SK-N-SH (cell line): ENCODE results near the gene CISH. TPM values are rescaled to one million over a fixed set of nuclear protein-coding genes. Genes with fewer than 3 reads are reported as not detected.
A peak's percentile ranks its signal among the peaks of the same experiment; 100 is the strongest.

Experiments used
- CTCF ChIA-PET: fragments of 300-600, 350-600 bp; formaldehyde crosslinking; extraction: SDS; loops from one replicate; lab custom pipeline; 2021; lab: Yijun Ruan, JAX
- POLR2A ChIA-PET: fragments of 350-600 bp; sonication (Branson Sonifier 250); formaldehyde crosslinking; extraction: SDS; loops from one replicate; lab custom pipeline; 2020; ENCODE audit warnings: antibody characterized with exemption, inconsistent platforms; lab: Yijun Ruan, JAX
- DNase-seq: peaks from one replicate; pipeline ENCODE4 v3.0.0; 2012
- H2AFZ ChIP-seq: fragments of 200-600 bp; sonication (generic); 2 replicates; pipeline ENCODE4 v1.8.1; 2016; ENCODE audit warnings: antibody characterized with exemption, mild to moderate bottlenecking, low read depth
- H3F3A ChIP-seq: fragments of 200-600 bp; sonication (generic); replicated peaks from 2 replicates; pipeline ENCODE3; 2016; ENCODE audit warnings: antibody characterized with exemption, mild to moderate bottlenecking; ENCODE audit not compliant: insufficient read depth
- H3K27ac ChIP-seq, 2 experiments: fragments of 200-500 bp in 1 of 2; fragments of 200-600 bp in 1 of 2; sonication (Bioruptor generic) in 1 of 2; sonication (generic), shearing (Covaris generic) in 1 of 2; 2 replicates each; pipeline versions ENCODE4 v1.5.1 to v1.6.1; 2014 to 2016; ENCODE audit warnings: low read depth in 2 of 2, inconsistent platforms in 1 of 2, low read length in 1 of 2, mild to moderate bottlenecking in 1 of 2, mixed read lengths in 1 of 2
- H3K27me3 ChIP-seq: fragments of 200-600 bp; sonication (generic), shearing (Covaris generic); 2 replicates; pipeline ENCODE4 v1.6.1; 2016; ENCODE audit warnings: mixed run types; ENCODE audit not compliant: insufficient read depth
- H3K36me3 ChIP-seq, 2 experiments: fragments of 200-500 bp in 1 of 2; fragments of 200-600 bp in 1 of 2; sonication (Bioruptor generic) in 1 of 2; sonication (generic) in 1 of 2; replicated peaks in 1 of 2; 2 replicates each; pipeline versions ENCODE3 to v1.5.1; 2014 to 2016; ENCODE audit warnings: low read length in 1 of 2, mild to moderate bottlenecking in 1 of 2; ENCODE audit not compliant: insufficient read depth in 2 of 2, control insufficient read depth in 1 of 2
- H3K4me1 ChIP-seq, 2 experiments: fragments of 200-500 bp in 1 of 2; fragments of 200-600 bp in 1 of 2; sonication (Bioruptor generic) in 1 of 2; sonication (generic), shearing (Covaris generic) in 1 of 2; 2 replicates each; pipeline versions ENCODE4 v1.5.1 to v1.6.1; 2014 to 2016; ENCODE audit warnings: low read depth in 1 of 2, low read length in 1 of 2, mixed run types in 1 of 2; ENCODE audit not compliant: insufficient read depth in 2 of 2, control insufficient read depth in 1 of 2
- H3K4me2 ChIP-seq: fragments of 200-600 bp; sonication (generic), shearing (Covaris generic); 2 replicates; pipeline ENCODE4 v1.6.1; 2017; ENCODE audit warnings: mixed run types
- H3K4me3 ChIP-seq, 2 experiments: fragments of 200-500 bp in 1 of 2; fragments of 200-600 bp in 1 of 2; sonication (Bioruptor generic) in 1 of 2; sonication (generic), shearing (Covaris generic) in 1 of 2; 2 replicates each; pipeline versions ENCODE4 v1.5.1 to v1.8.1; 2014 to 2016; ENCODE audit warnings: low read depth in 2 of 2, inconsistent platforms in 1 of 2, low read length in 1 of 2, mild to moderate bottlenecking in 1 of 2, mixed read lengths in 1 of 2, moderate library complexity in 1 of 2
- H3K79me2 ChIP-seq: fragments of 200-600 bp; sonication (generic); 2 replicates; pipeline ENCODE4 v1.8.1; 2017; ENCODE audit warnings: mild to moderate bottlenecking; ENCODE audit not compliant: insufficient read depth
- H3K9ac ChIP-seq: fragments of 200-600 bp; sonication (generic); 2 replicates; pipeline ENCODE4 v1.6.1; 2017; ENCODE audit warnings: mixed run types
- H3K9me2 ChIP-seq: fragments of 200-600 bp; sonication (generic); 2 replicates; pipeline ENCODE4 v1.6.1; 2017; ENCODE audit warnings: mixed run types
- H3K9me3 ChIP-seq: fragments of 200-600 bp; sonication (generic); 2 replicates; pipeline ENCODE4 v1.6.1; 2017; ENCODE audit warnings: mixed run types, mild to moderate bottlenecking, moderate library complexity
- H4K20me1 ChIP-seq: fragments of 200-600 bp; sonication (generic); 2 replicates; pipeline ENCODE4 v1.6.1; 2017; ENCODE audit warnings: mild to moderate bottlenecking, mixed run types; ENCODE audit not compliant: insufficient read depth
- ELF1 ChIP-seq: IDR thresholded peaks from 2 replicates; pipeline ENCODE4 v1.4.0; 2012
- EP300 ChIP-seq, 2 experiments: IDR thresholded peaks; 2 replicates each; pipeline versions ENCODE4 v1.4.0 to v1.6.1; 2012; ENCODE audit warnings: borderline replicate concordance in 1 of 2, low read depth in 1 of 2, low read length in 1 of 2
- FOXJ3 ChIP-seq: sonication (generic); formaldehyde crosslinking; IDR thresholded peaks from 2 replicates; pipeline ENCODE4 v1.5.1; 2020; ENCODE audit warnings: mild to moderate bottlenecking, missing genetic modification reagents
- NRF1 ChIP-seq: IDR thresholded peaks from 2 replicates; pipeline ENCODE4 v1.6.1; 2012; ENCODE audit warnings: low read depth, mild to moderate bottlenecking, low read length
- RAD21 ChIP-seq: IDR thresholded peaks from 2 replicates; pipeline ENCODE4 v1.6.1; 2012; ENCODE audit warnings: mild to moderate bottlenecking, low read length
- RCOR1 ChIP-seq: fragments of 150-350 bp; IDR thresholded peaks from 2 replicates; pipeline ENCODE4 v1.6.1; 2017; ENCODE audit warnings: antibody characterized with exemption, low read length
- SMC3 ChIP-seq: IDR thresholded peaks from 2 replicates; pipeline ENCODE4 v1.6.1; 2012; ENCODE audit warnings: low read depth, low read length, improper control_type of control experiment
- TEAD4 ChIP-seq: IDR thresholded peaks from 2 replicates; pipeline ENCODE4 v1.4.0; 2012; ENCODE audit warnings: mild to moderate bottlenecking, borderline replicate concordance; ENCODE audit not compliant: insufficient read depth
- WGBS: methylation state at CpG from one replicate; pipeline ENCODE4 v1.1.6; 2017; ENCODE audit warnings: low lambda C conversion rate; 5-methylcytosine and 5-hydroxymethylcytosine counted together
- polyA plus RNA-seq, 3 experiments: library from polyadenylated mRNA; depleted of rRNA; stranded (reverse); fragments of >200 nt; gene quantifications; 2 replicates each; pipeline ENCODE4 v1.2.3, GENCODE V29; 2012
- TF ChIP-seq, protein P1 (sequence below): IDR thresholded peaks from 2 replicates; pipeline ENCODE4 v1.4.0; 2012; ENCODE audit warnings: low read depth, borderline replicate concordance
- TF ChIP-seq, protein P2 (sequence below): IDR thresholded peaks from 2 replicates; pipeline ENCODE4 v1.4.0; 2012; ENCODE audit warnings: low read depth
- TF ChIP-seq, protein P3 (sequence below): fragments of 200-600 bp; sonication (generic); IDR thresholded peaks from 2 replicates; pipeline ENCODE4 v1.6.1; 2017; ENCODE audit warnings: antibody characterized with exemption, mild to moderate bottlenecking, moderate library complexity

The CISH gene
- polyA plus RNA-seq, 1 of the 3 experiments (the other 2 are of a cell fraction): 2.6 TPM

- POLR2A ChIA-PET: no interaction called here
- H4K20me1 ChIP-seq: no peaks in the 10 kb centered on the region
- peaks cover 4 to 21% of the 10 kb centered on the region in 2 experiments for H3K36me3 ChIP-seq
- no peaks in the 10 kb centered on the region for H3F3A ChIP-seq
- H3K9ac ChIP-seq: no peak overlapping the region
- no peak overlapping the region for H3K27ac ChIP-seq
- H3K27me3 ChIP-seq: no peaks in the 10 kb centered on the region
- no peak overlapping the region for H3K4me3 ChIP-seq
- no peak for DNase-seq
- H3K79me2 ChIP-seq: peaks cover 9% of the 10 kb centered on the region
- no peaks in the 10 kb centered on the region for H3K9me2 ChIP-seq
- H3K4me1 ChIP-seq: peaks cover 0 to 11% of the 10 kb centered on the region in 2 experiments; a peak in 1 of 4 replicates
- no peak overlapping the region for H2AFZ ChIP-seq
- no peak for TF ChIP-seq RCOR1
- TF ChIP-seq, protein P1, sequence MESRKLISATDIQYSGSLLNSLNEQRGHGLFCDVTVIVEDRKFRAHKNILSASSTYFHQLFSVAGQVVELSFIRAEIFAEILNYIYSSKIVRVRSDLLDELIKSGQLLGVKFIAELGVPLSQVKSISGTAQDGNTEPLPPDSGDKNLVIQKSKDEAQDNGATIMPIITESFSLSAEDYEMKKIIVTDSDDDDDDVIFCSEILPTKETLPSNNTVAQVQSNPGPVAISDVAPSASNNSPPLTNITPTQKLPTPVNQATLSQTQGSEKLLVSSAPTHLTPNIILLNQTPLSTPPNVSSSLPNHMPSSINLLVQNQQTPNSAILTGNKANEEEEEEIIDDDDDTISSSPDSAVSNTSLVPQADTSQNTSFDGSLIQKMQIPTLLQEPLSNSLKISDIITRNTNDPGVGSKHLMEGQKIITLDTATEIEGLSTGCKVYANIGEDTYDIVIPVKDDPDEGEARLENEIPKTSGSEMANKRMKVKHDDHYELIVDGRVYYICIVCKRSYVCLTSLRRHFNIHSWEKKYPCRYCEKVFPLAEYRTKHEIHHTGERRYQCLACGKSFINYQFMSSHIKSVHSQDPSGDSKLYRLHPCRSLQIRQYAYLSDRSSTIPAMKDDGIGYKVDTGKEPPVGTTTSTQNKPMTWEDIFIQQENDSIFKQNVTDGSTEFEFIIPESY: no peak
- TF ChIP-seq, protein P2, sequence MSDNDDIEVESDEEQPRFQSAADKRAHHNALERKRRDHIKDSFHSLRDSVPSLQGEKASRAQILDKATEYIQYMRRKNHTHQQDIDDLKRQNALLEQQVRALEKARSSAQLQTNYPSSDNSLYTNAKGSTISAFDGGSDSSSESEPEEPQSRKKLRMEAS: no peak
- no peak for TF ChIP-seq FOXJ3
- no peak for TF ChIP-seq SMC3
- no peaks in the 10 kb centered on the region for H3K9me3 ChIP-seq
- WGBS: 76% methylated on average over 4 of the region's 4 CpGs
- CTCF ChIA-PET: interaction anchor here (0.7 to 31.2 kb wide), 14 partner anchors 8 to 520 kb away, joined by 3 to 648 read pairs (median 4); partner anchors contain the start of genes CISH and MAPKAPK3
- no peak overlapping the region for H3K4me2 ChIP-seq
Measured at GRCh38 chr3:50572801-50573371, 38.7 kb downstream of the CISH start.

GRCh38 chr3:50572158-50572557, 39.4 kb downstream of the CISH start:
- no peaks in the 10 kb centered on the region for H3K9me3 ChIP-seq
- DNase-seq: peak; percentile 79
- 29% methylated on average over 1 of the region's 1 CpG for WGBS
- H3K9ac ChIP-seq: no peak overlapping the region
- H2AFZ ChIP-seq: no peak overlapping the region
- peak; percentile 99 for TF ChIP-seq SMC3
- TF ChIP-seq EP300 (IDR thresholded peaks at IDR 0.05; ENCODE audit: borderline replicate concordance in 1 of 2, low read depth in 1 of 2, low read length in 1 of 2): no peak
- TF ChIP-seq NRF1: peak; percentile 33; the same call in 1 of the 2 replicates
- peak; percentile 94 for TF ChIP-seq RAD21
- TF ChIP-seq TEAD4: no peak
- TF ChIP-seq, protein P3, sequence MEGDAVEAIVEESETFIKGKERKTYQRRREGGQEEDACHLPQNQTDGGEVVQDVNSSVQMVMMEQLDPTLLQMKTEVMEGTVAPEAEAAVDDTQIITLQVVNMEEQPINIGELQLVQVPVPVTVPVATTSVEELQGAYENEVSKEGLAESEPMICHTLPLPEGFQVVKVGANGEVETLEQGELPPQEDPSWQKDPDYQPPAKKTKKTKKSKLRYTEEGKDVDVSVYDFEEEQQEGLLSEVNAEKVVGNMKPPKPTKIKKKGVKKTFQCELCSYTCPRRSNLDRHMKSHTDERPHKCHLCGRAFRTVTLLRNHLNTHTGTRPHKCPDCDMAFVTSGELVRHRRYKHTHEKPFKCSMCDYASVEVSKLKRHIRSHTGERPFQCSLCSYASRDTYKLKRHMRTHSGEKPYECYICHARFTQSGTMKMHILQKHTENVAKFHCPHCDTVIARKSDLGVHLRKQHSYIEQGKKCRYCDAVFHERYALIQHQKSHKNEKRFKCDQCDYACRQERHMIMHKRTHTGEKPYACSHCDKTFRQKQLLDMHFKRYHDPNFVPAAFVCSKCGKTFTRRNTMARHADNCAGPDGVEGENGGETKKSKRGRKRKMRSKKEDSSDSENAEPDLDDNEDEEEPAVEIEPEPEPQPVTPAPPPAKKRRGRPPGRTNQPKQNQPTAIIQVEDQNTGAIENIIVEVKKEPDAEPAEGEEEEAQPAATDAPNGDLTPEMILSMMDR: peak; percentile 82
- TF ChIP-seq ELF1: no peak
- no peak overlapping the region for H3K4me3 ChIP-seq
- H3F3A ChIP-seq: no peaks in the 10 kb centered on the region
- no peak overlapping the region for H3K4me2 ChIP-seq
- H3K27me3 ChIP-seq: no peaks in the 10 kb centered on the region
- no peaks in the 10 kb centered on the region for H3K9me2 ChIP-seq
- POLR2A ChIA-PET: no interaction called here
- H3K36me3 ChIP-seq: peaks cover 4 to 15% of the 10 kb centered on the region in 2 experiments
- no peaks in the 10 kb centered on the region for H4K20me1 ChIP-seq
- H3K4me1 ChIP-seq: peaks cover 0 to 15% of the 10 kb centered on the region in 2 experiments; a peak in 1 of 4 replicates
- no peak overlapping the region for H3K27ac ChIP-seq
- peaks cover 9% of the 10 kb centered on the region for H3K79me2 ChIP-seq
- CTCF ChIA-PET: interaction anchor here (0.6 to 31.2 kb wide), 21 partner anchors 9 to 981 kb away, joined by 3 to 648 read pairs (median 4); partner anchors contain the start of genes CISH and MAPKAPK3
